Ishikawa (cell line): ENCODE data around the gene CDC25A.

Experiments
- CEBPB ChIP-seq: IDR thresholded peaks from 2 replicates; pipeline ENCODE4 v1.6.1; 2012
- CREB1 ChIP-seq: IDR thresholded peaks from 2 replicates; pipeline ENCODE4 v1.6.1; 2012; ENCODE audit warnings: low read depth
- EGR1 ChIP-seq: IDR thresholded peaks from 2 replicates; pipeline ENCODE4 v1.6.1; 2012
- EP300 ChIP-seq: IDR thresholded peaks from 2 replicates; pipeline ENCODE4 v1.6.1; 2012; ENCODE audit warnings: borderline replicate concordance
- FOXM1 ChIP-seq: IDR thresholded peaks from 2 replicates; pipeline ENCODE4 v1.6.1; 2012; ENCODE audit warnings: low read depth, borderline replicate concordance
- NFIC ChIP-seq: IDR thresholded peaks from 2 replicates; pipeline ENCODE4 v1.6.1; 2012
- RAD21 ChIP-seq: IDR thresholded peaks from 2 replicates; pipeline ENCODE4 v1.6.1; 2012; ENCODE audit warnings: low read depth
- TAF1 ChIP-seq: IDR thresholded peaks from 2 replicates; pipeline ENCODE4 v1.6.1; 2012; ENCODE audit warnings: low read depth, mild to moderate bottlenecking
- TCF12 ChIP-seq: IDR thresholded peaks from 2 replicates; pipeline ENCODE4 v1.6.1; 2012; ENCODE audit warnings: low read depth
- TEAD4 ChIP-seq: IDR thresholded peaks from 2 replicates; pipeline ENCODE4 v1.6.1; 2012
- YY1 ChIP-seq: IDR thresholded peaks from 2 replicates; pipeline ENCODE4 v1.6.1; 2012; ENCODE audit warnings: low read depth
- ZBTB7A ChIP-seq: IDR thresholded peaks from 2 replicates; pipeline ENCODE4 v1.6.1; 2012; ENCODE audit warnings: low read depth
- TF ChIP-seq, protein P1 (sequence below): IDR thresholded peaks from 2 replicates; pipeline ENCODE4 v1.6.1; 2012
- TF ChIP-seq, protein P2 (sequence below): IDR thresholded peaks from 2 replicates; pipeline ENCODE4 v1.6.1; 2012; ENCODE audit warnings: low read depth, mild to moderate bottlenecking
- TF ChIP-seq, protein P3 (sequence below): IDR thresholded peaks from 2 replicates; pipeline ENCODE4 v1.6.1; 2012

The CDC25A gene

DNA sequence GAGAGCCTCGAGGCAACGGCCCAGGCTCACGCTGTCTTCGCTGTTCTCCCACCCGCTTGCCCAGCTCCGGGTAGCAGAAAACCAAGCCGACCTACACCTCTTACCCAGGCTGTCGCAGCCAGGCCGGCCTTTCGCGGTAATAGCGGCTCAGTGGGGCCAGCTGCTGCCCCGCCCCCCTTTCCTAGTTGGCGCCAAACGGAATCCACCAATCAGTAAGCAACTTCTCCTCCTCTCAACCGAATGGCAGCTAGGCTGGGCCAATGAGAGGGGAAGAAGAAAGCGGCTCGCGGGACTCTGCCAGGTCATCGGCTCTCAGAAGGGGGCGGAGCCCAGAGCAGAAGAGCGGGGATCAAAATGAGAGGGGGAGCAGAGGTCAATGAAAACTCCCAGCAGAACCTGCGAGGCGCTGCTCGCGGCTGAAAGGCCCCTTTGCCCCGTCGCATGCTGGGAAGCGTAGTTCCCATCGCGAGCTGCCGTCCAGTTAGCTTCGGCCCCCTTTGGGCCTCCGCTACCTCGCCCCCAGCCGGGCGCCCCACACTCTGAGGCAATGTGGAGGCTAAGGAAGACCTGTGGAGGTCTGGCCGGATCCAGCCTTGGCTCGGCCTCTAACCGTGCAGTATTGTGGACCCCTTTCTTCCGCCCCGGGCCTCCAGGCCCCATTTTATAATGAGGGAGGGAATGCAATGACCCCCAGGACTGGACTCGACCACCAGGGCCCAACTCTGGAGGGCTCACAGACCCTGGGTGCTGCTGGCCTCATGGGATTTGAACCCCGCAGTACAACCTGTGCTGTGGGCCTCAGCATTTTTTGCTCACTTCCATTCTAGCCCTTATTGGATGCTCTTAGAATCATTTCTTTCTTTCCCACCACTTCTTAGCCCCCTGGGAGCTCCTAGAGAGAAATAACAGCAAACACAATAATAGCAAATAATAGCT lies at the start of gene CDC25A:
TSS of gene CDC25A (minus strand) at position 152 of the 936 bp plus-strand sequence. CDS start 470 bp downstream, outside the sequence.
- TF ChIP-seq TCF12 (peak; percentile 55; the same call in 1 of the 2 replicates), RAD21 (no peak), ZBTB7A (0 out of 2 replicates have a peak, but pooled peaks have one; percentile 41), TAF1 (peak; percentile 84), CEBPB (no peak), EGR1 (no peak), EP300 (no peak; the same call in 1 of the 2 replicates), FOXM1 (peak; percentile 77), CREB1 (0 out of 2 replicates have a peak, but pooled peaks have one; percentile 39), TEAD4 (no peak), YY1 (peak; percentile 35; the same call in 1 of the 2 replicates), NFIC (peak; percentile 40)
- TF ChIP-seq, protein P1, sequence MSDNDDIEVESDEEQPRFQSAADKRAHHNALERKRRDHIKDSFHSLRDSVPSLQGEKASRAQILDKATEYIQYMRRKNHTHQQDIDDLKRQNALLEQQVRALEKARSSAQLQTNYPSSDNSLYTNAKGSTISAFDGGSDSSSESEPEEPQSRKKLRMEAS, result peak; percentile 84
- TF ChIP-seq, protein P2, sequence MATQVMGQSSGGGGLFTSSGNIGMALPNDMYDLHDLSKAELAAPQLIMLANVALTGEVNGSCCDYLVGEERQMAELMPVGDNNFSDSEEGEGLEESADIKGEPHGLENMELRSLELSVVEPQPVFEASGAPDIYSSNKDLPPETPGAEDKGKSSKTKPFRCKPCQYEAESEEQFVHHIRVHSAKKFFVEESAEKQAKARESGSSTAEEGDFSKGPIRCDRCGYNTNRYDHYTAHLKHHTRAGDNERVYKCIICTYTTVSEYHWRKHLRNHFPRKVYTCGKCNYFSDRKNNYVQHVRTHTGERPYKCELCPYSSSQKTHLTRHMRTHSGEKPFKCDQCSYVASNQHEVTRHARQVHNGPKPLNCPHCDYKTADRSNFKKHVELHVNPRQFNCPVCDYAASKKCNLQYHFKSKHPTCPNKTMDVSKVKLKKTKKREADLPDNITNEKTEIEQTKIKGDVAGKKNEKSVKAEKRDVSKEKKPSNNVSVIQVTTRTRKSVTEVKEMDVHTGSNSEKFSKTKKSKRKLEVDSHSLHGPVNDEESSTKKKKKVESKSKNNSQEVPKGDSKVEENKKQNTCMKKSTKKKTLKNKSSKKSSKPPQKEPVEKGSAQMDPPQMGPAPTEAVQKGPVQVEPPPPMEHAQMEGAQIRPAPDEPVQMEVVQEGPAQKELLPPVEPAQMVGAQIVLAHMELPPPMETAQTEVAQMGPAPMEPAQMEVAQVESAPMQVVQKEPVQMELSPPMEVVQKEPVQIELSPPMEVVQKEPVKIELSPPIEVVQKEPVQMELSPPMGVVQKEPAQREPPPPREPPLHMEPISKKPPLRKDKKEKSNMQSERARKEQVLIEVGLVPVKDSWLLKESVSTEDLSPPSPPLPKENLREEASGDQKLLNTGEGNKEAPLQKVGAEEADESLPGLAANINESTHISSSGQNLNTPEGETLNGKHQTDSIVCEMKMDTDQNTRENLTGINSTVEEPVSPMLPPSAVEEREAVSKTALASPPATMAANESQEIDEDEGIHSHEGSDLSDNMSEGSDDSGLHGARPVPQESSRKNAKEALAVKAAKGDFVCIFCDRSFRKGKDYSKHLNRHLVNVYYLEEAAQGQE, result no peak
- TF ChIP-seq, protein P3, sequence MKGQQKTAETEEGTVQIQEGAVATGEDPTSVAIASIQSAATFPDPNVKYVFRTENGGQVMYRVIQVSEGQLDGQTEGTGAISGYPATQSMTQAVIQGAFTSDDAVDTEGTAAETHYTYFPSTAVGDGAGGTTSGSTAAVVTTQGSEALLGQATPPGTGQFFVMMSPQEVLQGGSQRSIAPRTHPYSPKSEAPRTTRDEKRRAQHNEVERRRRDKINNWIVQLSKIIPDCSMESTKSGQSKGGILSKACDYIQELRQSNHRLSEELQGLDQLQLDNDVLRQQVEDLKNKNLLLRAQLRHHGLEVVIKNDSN, result peak; percentile 15; the same call in 1 of the 2 replicates

DNA sequence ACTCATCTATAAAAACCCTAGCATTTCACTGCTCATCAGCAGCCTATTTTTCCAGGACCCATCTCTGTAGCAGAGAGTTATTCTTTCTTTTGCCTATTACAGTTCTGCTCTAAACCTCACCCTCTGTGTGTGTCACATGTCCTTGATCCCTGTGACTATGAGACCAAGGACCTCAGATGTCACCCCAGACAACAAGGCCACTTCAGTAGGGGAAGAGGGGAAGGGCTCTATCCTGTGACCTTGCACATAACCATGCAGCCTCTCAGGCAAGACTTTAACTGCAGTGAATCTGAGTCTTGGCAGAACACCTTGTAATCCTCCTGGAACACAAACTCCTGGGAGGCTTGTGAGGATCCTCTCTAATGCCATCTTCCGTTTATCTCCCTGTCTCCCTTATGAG lies 48.3 kb upstream of the CDC25A start:
- TF ChIP-seq TCF12 (no peak), EGR1 (no peak), YY1 (no peak), CREB1 (no peak), ZBTB7A (no peak)
- TF ChIP-seq, protein P3, result no peak

DNA sequence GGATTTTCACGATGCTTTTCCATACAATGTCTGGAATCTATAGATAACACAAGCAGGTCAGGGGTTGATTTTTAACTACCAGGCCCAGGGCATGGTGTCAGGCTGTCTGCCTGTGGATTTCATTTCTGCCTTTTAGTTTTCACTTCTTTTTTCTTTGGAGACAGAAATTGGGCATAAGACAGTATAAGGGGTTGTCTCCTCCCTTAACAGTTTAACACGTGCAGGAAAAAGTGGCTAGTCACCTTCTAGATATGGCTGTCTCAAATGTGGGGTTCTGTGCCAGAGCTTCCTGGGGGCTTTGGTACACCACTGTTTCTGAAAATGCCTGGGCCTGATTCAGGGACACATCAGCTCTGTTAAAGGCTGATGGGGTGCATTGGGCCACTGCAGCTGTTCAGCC lies 45.3 kb upstream of the CDC25A start:
- TF ChIP-seq, protein P1, result no peak
- TF ChIP-seq CEBPB (no peak), ZBTB7A (no peak)

DNA sequence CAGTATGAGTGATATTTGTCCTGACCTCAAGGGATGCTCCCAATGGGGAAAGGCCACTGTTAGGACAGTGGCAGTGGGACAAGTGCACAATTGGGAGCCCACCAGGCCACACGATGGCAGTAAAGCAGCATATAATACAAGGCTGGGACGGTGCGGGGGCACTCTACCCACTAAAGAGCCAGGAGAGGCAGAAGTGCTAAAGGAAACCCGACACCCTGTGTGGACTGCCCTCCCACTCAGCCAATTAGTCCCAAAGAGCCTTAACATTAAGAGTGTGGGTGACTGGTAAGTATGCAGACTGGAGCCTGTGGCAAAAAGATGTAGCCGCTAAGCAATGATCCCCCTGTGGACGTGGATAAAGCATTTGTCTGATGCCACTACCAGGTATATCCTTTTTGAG lies 44.5 kb upstream of the CDC25A start:
- TF ChIP-seq EGR1, result 0 out of 2 replicates have a peak, but pooled peaks have one; percentile 29
- TF ChIP-seq TEAD4, result no peak
- TF ChIP-seq, protein P1, result peak; percentile 20; the same call in 1 of the 2 replicates
- peak; percentile 80 for TF ChIP-seq RAD21
- TF ChIP-seq FOXM1, result no peak
- no peak for TF ChIP-seq ZBTB7A

DNA sequence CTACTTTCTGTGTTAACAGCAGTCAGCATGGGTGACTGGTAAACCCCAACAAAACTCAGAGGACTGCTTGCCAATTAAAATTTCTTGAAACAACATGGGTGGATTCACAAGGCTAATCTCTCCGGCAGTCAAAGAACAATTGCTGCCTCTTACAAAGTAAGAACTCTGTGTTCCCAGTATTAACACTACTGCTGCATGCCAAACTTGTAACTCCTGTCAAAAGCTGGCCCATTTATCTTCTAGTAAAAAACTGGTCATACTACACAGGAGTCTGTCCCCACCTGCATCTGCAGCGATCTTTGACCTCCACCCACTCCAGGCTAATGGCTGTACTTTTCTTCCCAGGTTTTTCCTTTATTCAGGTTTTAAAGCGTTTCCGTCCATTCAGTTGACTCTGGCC lies 44.0 kb upstream of the CDC25A start:
- TF ChIP-seq NFIC (no peak), EGR1 (no peak), ZBTB7A (no peak), TEAD4 (no peak)
- TF ChIP-seq, protein P2, result no peak

DNA sequence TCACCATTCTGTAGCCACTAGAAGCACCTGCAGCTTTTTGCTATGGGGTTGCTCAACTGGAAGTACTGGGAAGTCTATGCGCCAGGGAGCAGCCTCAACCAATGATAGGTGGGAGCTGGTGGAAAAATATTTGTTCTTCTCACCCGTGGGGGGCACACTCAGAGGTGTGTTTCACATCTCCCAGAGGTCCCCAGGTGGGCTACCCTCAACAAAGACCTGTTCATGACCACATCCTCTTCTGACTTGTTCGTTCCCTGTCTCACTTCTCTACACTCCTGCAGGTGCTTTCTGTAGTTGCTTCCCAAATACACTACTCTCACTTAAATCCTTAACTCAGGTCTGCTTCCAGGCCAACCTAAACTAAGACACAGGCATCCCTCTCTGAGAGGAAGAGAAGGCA lies 38.7 kb upstream of the CDC25A start:
- TF ChIP-seq, protein P1, result no peak
- TF ChIP-seq RAD21 (no peak), FOXM1 (no peak), ZBTB7A (no peak), YY1 (no peak), EGR1 (no peak), NFIC (no peak), CEBPB (no peak), TAF1 (no peak), TEAD4 (no peak), CREB1 (no peak)
- TF ChIP-seq, protein P3, result no peak
- TF ChIP-seq, protein P2, result no peak
